ENCODE results near the gene FLAD1.
A peak's percentile ranks its signal among the peaks of the same experiment; 100 is the strongest.

FLAD1 gene

GRCh38 chr1:155007251-155007828 lies 24.2 kb downstream of the FLAD1 start:
- peak overlapping the region; percentile 96; the same call in 1 of the 2 replicates for H3K9ac ChIP-seq (ENCODE audit: low read length)
- H3K27ac ChIP-seq (ENCODE audit: low read length): peak overlapping the region; percentile 92
- no peaks in the 10 kb centered on the region for H3K27me3 ChIP-seq (ENCODE audit: low read depth, low read length)
- H4K20me1 ChIP-seq (ENCODE audit: insufficient read depth, low read length): peaks cover 41% of the 10 kb centered on the region
- peak overlapping the region; percentile 16; the same call in 1 of the 2 replicates for H3K4me3 ChIP-seq (ENCODE audit: low read length)
- H3K4me1 ChIP-seq (ENCODE audit: low read length): peaks cover 57% of the 10 kb centered on the region
- TF ChIP-seq EZH2phosphoT487 (IDR thresholded peaks at IDR 0.05; ENCODE audit: low read depth): no peak
- no peak for TF ChIP-seq CTCF (IDR thresholded peaks at IDR 0.05; ENCODE audit: low read depth, low read length)
- H3K4me2 ChIP-seq (ENCODE audit: low read length): peak overlapping the region; percentile 97
- H2AFZ ChIP-seq (ENCODE audit: low read depth, low read length): no peak overlapping the region
- no peaks in the 10 kb centered on the region for H3K9me3 ChIP-seq (ENCODE audit: insufficient read depth, low read length)
- peaks cover 59% of the 10 kb centered on the region for H3K79me2 ChIP-seq (ENCODE audit: low read length)
- peaks cover 11% of the 10 kb centered on the region for H3K36me3 ChIP-seq (replicated peaks; ENCODE audit: low read depth, low read length)

GRCh38 chr1:155008015-155008941 lies 25.1 kb downstream of the FLAD1 start:
- peaks cover 57% of the 10 kb centered on the region for H3K4me1 ChIP-seq (ENCODE audit: low read length)
- H4K20me1 ChIP-seq (ENCODE audit: insufficient read depth, low read length): peaks cover 51% of the 10 kb centered on the region
- no peaks in the 10 kb centered on the region for H3K27me3 ChIP-seq (ENCODE audit: low read depth, low read length)
- peak overlapping the region; percentile 16; the same call in 1 of the 2 replicates for H3K4me3 ChIP-seq (ENCODE audit: low read length)
- TF ChIP-seq EZH2phosphoT487 (IDR thresholded peaks at IDR 0.05; ENCODE audit: low read depth) (no peak), CTCF (IDR thresholded peaks at IDR 0.05; ENCODE audit: low read depth, low read length) (no peak)
- peak overlapping the region; percentile 97 for H3K4me2 ChIP-seq (ENCODE audit: low read length)
- H3K9ac ChIP-seq (ENCODE audit: low read length): peak overlapping the region; percentile 96; the same call in 1 of the 2 replicates
- peaks cover 13% of the 10 kb centered on the region for H3K36me3 ChIP-seq (replicated peaks; ENCODE audit: low read depth, low read length)
- peaks cover 52% of the 10 kb centered on the region for H3K79me2 ChIP-seq (ENCODE audit: low read length)
- H3K27ac ChIP-seq (ENCODE audit: low read length): no peak overlapping the region
- H3K9me3 ChIP-seq (ENCODE audit: insufficient read depth, low read length): no peaks in the 10 kb centered on the region
- H2AFZ ChIP-seq (ENCODE audit: low read depth, low read length): no peak overlapping the region

- Histone ChIP-seq H3K4me3 (ENCODE audit: low read length) (no peak overlapping the region), H2AFZ (ENCODE audit: low read depth, low read length) (no peak overlapping the region), H4K20me1 (ENCODE audit: insufficient read depth, low read length) (peaks cover 60% of the 10 kb centered on the region), H3K4me2 (ENCODE audit: low read length) (no peak overlapping the region), H3K36me3 (replicated peaks; ENCODE audit: low read depth, low read length) (peaks cover 10% of the 10 kb centered on the region), H3K27ac (ENCODE audit: low read length) (no peak overlapping the region), H3K9me3 (ENCODE audit: insufficient read depth, low read length) (no peaks in the 10 kb centered on the region), H3K79me2 (ENCODE audit: low read length) (peaks cover 42% of the 10 kb centered on the region), H3K9ac (ENCODE audit: low read length) (no peak overlapping the region), H3K27me3 (ENCODE audit: low read depth, low read length) (no peaks in the 10 kb centered on the region), H3K4me1 (ENCODE audit: low read length) (peaks cover 55% of the 10 kb centered on the region)
- TF ChIP-seq EZH2phosphoT487 (IDR thresholded peaks at IDR 0.05; ENCODE audit: low read depth) (no peak), CTCF (IDR thresholded peaks at IDR 0.05; ENCODE audit: low read depth, low read length) (no peak)
These were observed 26.1 kb downstream of the FLAD1 start for GRCh38 chr1:155009221-155009711.

- Histone ChIP-seq H3K4me3 (ENCODE audit: low read length) (no peak overlapping the region), H3K4me1 (ENCODE audit: low read length) (peaks cover 50% of the 10 kb centered on the region)
These were observed 26.6 kb downstream of the FLAD1 start for GRCh38 chr1:155009742-155010141.

More at GRCh38 chr1:155009742-155010141, 26.6 kb downstream of the FLAD1 start:
- Histone ChIP-seq H3K36me3 (replicated peaks; ENCODE audit: low read depth, low read length) (peaks cover 13% of the 10 kb centered on the region), H3K27ac (ENCODE audit: low read length) (no peak overlapping the region), H3K4me2 (ENCODE audit: low read length) (no peak overlapping the region), H3K27me3 (ENCODE audit: low read depth, low read length) (no peaks in the 10 kb centered on the region), H4K20me1 (ENCODE audit: insufficient read depth, low read length) (peaks cover 64% of the 10 kb centered on the region), H2AFZ (ENCODE audit: low read depth, low read length) (no peak overlapping the region), H3K79me2 (ENCODE audit: low read length) (peaks cover 37% of the 10 kb centered on the region), H3K9me3 (ENCODE audit: insufficient read depth, low read length) (no peaks in the 10 kb centered on the region), H3K9ac (ENCODE audit: low read length) (no peak overlapping the region)
- TF ChIP-seq EZH2phosphoT487 (IDR thresholded peaks at IDR 0.05; ENCODE audit: low read depth) (no peak), CTCF (IDR thresholded peaks at IDR 0.05; ENCODE audit: low read depth, low read length) (no peak)
